ENCODE measurements around the gene SOX5. TPM values are rescaled to one million over a fixed set of nuclear protein-coding genes. Genes with fewer than 3 reads are reported as not detected.

SOX5 gene
- total and polyA plus RNA-seq, 5 donors, result 1.9 to 14.3 (median 10.0) TPM

DNA sequence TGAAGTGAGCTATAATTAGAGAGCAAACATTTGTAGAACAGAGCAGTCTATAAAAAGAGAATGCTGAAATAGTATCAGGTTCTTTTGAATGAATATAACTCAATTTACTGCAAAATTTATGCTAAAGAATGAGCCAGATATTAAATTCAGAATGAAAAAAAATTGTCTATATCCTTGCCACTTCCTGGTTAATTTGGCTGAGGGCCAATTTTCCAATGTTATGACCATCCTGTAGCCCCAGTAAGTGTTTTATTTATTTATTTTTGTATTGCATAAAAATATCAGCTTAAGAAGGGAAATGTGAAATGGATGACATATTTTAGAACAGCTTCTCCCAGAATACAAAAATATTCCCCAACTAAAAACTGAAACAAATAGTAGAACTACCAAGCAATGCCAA lies 263.4 kb downstream of the SOX5 start:
- no peak overlapping the region for H3K4me3 ChIP-seq (ENCODE audit: low read length)
- no peak for DNase-seq
- H3K27me3 ChIP-seq (ENCODE audit: control insufficient read depth, insufficient read depth), result no peaks in the 10 kb centered on the region
- ATAC-seq, result no peak
- no peak overlapping the region for H3K27ac ChIP-seq (ENCODE audit: low read length)
- intact Hi-C loops (cut with DNase I), result no loop called here
- H3K4me1 ChIP-seq (ENCODE audit: control insufficient read depth, insufficient read depth, low read length), result no peaks in the 10 kb centered on the region
- no peaks in the 10 kb centered on the region for H3K9me3 ChIP-seq (ENCODE audit: control insufficient read depth, low read length)

DNA sequence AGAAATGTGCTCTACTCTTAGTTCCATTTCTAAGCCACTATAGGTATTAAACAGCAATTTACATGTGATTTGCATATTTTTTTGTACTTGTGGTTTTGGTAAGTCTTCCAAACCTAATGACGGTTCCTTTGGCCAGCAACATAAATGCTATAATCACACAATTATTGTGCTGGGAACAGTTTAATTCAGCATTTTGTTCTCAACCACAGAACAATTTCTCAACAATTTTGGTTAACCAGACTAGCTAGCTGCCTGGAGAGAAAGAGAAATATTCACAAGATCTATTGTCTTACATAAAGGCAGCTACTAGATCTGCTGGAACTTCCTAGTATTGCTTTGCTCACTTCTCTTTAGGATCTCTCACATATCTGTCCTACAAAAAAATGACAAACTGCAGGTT lies 265.3 kb downstream of the SOX5 start:
- Histone ChIP-seq H3K9me3 (ENCODE audit: control insufficient read depth, low read length) (no peaks in the 10 kb centered on the region), H3K4me3 (ENCODE audit: low read length) (no peak overlapping the region), H3K27me3 (ENCODE audit: control insufficient read depth, insufficient read depth) (no peaks in the 10 kb centered on the region), H3K27ac (ENCODE audit: low read length) (no peak overlapping the region), H3K4me1 (ENCODE audit: control insufficient read depth, insufficient read depth, low read length) (no peaks in the 10 kb centered on the region)
- 75% methylated on average over 1 of the region's 1 CpG for WGBS
- ATAC-seq (no peak), DNase-seq (no peak)
- intact Hi-C loops (cut with DNase I), result no loop called here

DNA sequence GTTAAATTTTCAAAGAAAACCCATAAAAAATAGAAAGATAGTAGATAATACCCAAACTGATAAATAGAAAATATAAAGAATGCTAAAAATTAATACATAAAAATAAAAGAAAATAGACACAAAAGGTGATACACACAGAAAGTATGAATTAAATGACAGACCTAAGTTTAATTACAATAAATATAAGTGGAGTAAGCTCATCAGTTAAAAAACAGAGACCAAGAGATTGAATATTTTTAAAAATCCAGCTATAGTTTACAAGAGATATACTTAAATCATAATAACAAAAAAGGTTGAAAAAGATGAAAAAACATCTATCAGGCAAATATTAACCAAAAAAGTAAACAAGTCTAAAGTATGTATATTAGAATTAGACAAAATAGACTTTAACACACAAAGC lies 268.2 kb downstream of the SOX5 start:
- DNase-seq, result no peak
- H3K27ac ChIP-seq (ENCODE audit: low read length), result no peak overlapping the region
- intact Hi-C loops (cut with DNase I), result no loop called here
- H3K4me1 ChIP-seq (ENCODE audit: control insufficient read depth, insufficient read depth, low read length), result no peaks in the 10 kb centered on the region
- no peak overlapping the region for H3K4me3 ChIP-seq (ENCODE audit: low read length)
- H3K27me3 ChIP-seq (ENCODE audit: control insufficient read depth, insufficient read depth), result no peaks in the 10 kb centered on the region
- no peaks in the 10 kb centered on the region for H3K9me3 ChIP-seq (ENCODE audit: control insufficient read depth, low read length)
- no peak for ATAC-seq

DNA sequence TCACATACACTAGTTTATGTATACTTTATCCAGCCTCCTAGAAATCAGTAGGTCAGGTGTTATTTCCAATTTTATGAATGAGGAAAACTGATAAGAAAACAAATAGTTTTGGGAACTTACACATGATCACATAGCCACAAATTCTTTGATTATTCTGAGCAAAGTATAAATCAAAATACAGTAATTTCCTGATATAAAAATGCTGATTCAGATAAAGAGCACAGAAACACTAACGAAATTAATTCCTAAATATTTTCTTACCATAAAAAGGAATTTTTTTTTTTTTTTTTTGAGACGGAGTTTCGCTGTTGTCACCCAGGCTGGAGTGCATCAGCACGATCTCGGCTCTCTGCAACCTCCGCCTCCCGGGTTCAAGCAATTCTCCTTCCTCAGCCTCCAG lies 275.4 kb downstream of the SOX5 start:
- Histone ChIP-seq H3K27ac (ENCODE audit: low read length) (no peak overlapping the region), H3K4me1 (ENCODE audit: control insufficient read depth, insufficient read depth, low read length) (no peaks in the 10 kb centered on the region), H3K9me3 (ENCODE audit: control insufficient read depth, low read length) (no peaks in the 10 kb centered on the region), H3K27me3 (ENCODE audit: control insufficient read depth, insufficient read depth) (no peaks in the 10 kb centered on the region), H3K4me3 (ENCODE audit: low read length) (no peak overlapping the region)
- intact Hi-C loops (cut with DNase I), result no loop called here
- ATAC-seq, result no peak
- DNase-seq, result peak in 1 of 3 donors; percentile 14
- 92% methylated on average over 7 of the region's 7 CpGs for WGBS

DNA sequence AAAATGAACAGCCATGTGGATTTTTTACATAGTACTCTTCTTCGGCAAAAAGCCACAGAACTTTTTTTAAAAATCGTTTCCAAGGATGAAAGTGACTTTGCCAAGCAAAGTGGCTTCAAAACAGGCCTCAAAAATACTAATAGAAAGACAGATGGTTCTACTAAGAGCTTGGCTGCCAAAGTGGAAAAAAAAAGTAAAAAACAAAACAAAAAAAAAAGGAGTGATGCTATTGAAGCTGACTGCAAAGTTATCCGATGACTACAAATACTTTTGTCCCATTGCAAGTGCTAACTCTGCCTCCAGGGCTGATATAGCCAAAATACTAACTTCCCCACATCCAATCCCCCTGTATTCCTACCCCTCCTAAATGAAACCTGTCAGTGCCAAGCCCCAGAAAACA lies 277.6 kb downstream of the SOX5 start:
- H3K9me3 ChIP-seq (ENCODE audit: control insufficient read depth, low read length), result no peaks in the 10 kb centered on the region
- H3K4me1 ChIP-seq (ENCODE audit: control insufficient read depth, insufficient read depth, low read length), result no peaks in the 10 kb centered on the region
- peak in 1 of 2 donors; percentile 24 for ATAC-seq
- DNase-seq, result no peak
- no peak overlapping the region for H3K27ac ChIP-seq (ENCODE audit: low read length)
- 56% methylated on average over 3 of the region's 3 CpGs for WGBS
- intact Hi-C loops (cut with DNase I), result no loop called here
- no peak overlapping the region for H3K4me3 ChIP-seq (ENCODE audit: low read length)
- no peaks in the 10 kb centered on the region for H3K27me3 ChIP-seq (ENCODE audit: control insufficient read depth, insufficient read depth)

DNA sequence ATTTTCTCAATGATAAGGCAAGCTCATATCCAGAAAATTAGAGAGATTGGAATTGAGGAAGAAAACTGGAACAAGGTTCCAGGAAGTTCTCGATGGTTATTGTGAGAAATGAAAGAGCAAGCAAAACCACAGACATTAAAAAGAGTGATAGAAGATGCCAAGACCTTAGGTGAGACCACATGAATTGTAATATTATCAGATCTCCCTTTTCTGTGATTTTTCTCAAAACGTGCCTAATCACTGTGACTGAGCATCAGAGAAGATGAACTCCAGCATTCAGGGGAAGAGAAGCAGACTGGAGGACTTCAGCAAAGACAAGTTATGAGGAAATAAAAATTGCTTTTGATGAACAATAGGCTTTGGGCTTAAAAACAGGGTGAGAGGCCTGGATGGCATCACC lies 278.8 kb downstream of the SOX5 start:
- Histone ChIP-seq H3K9me3 (ENCODE audit: control insufficient read depth, low read length) (no peaks in the 10 kb centered on the region), H3K4me3 (ENCODE audit: low read length) (no peak overlapping the region), H3K27me3 (ENCODE audit: control insufficient read depth, insufficient read depth) (no peaks in the 10 kb centered on the region), H3K4me1 (ENCODE audit: control insufficient read depth, insufficient read depth, low read length) (no peaks in the 10 kb centered on the region), H3K27ac (ENCODE audit: low read length) (no peak overlapping the region)
- ATAC-seq (no peak), DNase-seq (no peak)
- 79% methylated on average over 2 of the region's 2 CpGs for WGBS
- intact Hi-C loops (cut with DNase I), result no loop called here

DNA sequence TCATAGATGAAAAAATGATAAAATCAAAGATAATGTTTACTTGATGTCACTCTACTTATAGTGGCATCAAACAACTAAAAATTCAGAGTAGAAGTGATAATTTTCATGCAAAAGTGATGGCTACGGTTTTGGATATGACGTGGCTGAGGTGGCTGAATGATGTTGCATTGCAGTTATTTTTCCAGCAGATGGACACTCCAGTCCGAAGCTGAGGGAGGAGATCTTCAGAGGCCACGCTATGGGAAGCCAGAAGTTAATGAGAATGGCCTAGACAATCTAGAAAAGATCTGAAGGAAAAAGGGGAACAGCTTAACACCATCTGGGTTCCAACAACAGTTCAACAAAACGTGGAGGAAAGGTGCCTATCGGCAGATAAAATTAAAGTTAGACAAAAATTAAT lies 279.8 kb downstream of the SOX5 start:
- no peaks in the 10 kb centered on the region for H3K4me1 ChIP-seq (ENCODE audit: control insufficient read depth, insufficient read depth, low read length)
- WGBS, result 78% methylated on average over 6 of the region's 6 CpGs
- no peaks in the 10 kb centered on the region for H3K9me3 ChIP-seq (ENCODE audit: control insufficient read depth, low read length)
- H3K4me3 ChIP-seq (ENCODE audit: low read length), result no peak overlapping the region
- no peak for ATAC-seq
- H3K27me3 ChIP-seq (ENCODE audit: control insufficient read depth, insufficient read depth), result no peaks in the 10 kb centered on the region
- DNase-seq, result no peak
- H3K27ac ChIP-seq (ENCODE audit: low read length), result no peak overlapping the region
- intact Hi-C loops (cut with DNase I), result no loop called here

DNA sequence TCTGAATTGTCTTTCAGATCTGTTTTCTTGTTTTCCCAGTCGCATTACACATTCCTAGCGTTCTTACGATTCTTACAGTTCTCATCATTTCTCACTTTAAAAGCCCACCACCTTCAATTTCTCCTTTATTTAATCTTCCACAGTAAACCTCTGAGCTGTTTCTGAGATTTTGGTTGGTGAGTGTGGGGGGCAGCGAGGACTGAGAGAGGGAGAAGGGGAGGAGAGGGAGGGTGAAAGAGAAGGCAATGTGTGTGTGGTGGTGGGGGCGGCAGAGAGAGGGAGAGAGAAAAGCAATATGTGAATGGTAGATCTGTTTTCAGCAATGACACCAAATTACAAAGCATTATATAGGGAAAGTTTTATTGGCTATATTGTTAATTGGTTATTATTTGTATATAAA lies 282.6 kb downstream of the SOX5 start:
- H3K4me3 ChIP-seq (ENCODE audit: low read length), result no peak overlapping the region
- intact Hi-C loops (cut with DNase I), result no loop called here
- ATAC-seq, result no peak

DNA sequence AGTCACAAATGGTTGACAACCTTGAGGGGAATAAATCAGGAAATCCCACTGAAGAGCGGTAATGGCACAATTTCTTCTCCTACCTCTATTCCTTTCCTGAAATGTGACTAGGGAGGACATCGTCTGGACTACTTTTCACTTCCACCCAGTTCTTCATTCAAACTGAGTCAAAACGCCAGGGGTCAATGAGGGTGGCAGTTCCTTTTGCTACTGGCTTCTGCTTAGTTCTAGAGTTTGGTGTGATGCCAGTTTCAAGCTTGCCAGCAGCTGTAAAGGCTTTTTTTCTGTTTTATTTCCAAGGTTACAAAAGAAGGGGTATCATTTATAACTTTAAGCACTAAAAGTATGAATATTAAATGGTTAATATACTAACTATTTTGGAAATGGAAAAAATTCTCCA lies 286.5 kb downstream of the SOX5 start:
- WGBS, result 67% methylated on average over 3 of the region's 3 CpGs
- H3K9me3 ChIP-seq (ENCODE audit: control insufficient read depth, low read length), result no peaks in the 10 kb centered on the region
- DNase-seq (no peak), ATAC-seq (no peak)
- H3K4me3 ChIP-seq (ENCODE audit: low read length), result no peak overlapping the region
- no peaks in the 10 kb centered on the region for H3K4me1 ChIP-seq (ENCODE audit: control insufficient read depth, insufficient read depth, low read length)
- no peak overlapping the region for H3K27ac ChIP-seq (ENCODE audit: low read length)
- intact Hi-C loops (cut with DNase I), result no loop called here
- no peaks in the 10 kb centered on the region for H3K27me3 ChIP-seq (ENCODE audit: control insufficient read depth, insufficient read depth)

More for the DNA sequence above, 282.6 kb downstream of the SOX5 start:
- no peak for DNase-seq
- Histone ChIP-seq H3K27ac (ENCODE audit: low read length) (no peak overlapping the region), H3K9me3 (ENCODE audit: control insufficient read depth, low read length) (no peaks in the 10 kb centered on the region), H3K4me1 (ENCODE audit: control insufficient read depth, insufficient read depth, low read length) (no peaks in the 10 kb centered on the region), H3K27me3 (ENCODE audit: control insufficient read depth, insufficient read depth) (no peaks in the 10 kb centered on the region)
- 72% methylated on average over 5 of the region's 5 CpGs for WGBS

DNA sequence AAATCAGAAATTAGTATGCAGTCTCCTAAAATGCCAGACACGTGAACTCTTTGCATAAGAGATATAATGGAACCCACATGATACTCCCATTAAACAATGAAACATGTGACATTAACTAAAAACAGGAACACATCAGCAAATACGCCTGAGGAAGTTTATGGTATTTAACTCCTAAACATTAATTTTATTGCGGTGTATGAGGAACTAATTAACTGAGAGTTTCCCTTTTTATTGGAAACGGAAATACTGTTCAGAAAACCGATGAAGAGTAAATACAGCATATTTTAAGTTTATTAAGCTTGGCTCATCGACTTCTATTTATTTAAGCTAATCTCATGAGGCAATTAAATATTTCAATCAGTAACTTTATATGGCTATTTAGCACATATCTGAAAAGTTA lies 290.3 kb downstream of the SOX5 start:
- DNase-seq, result no peak
- ATAC-seq, result no peak
- Histone ChIP-seq H3K4me3 (ENCODE audit: low read length) (no peak overlapping the region), H3K4me1 (ENCODE audit: control insufficient read depth, insufficient read depth, low read length) (no peaks in the 10 kb centered on the region), H3K27ac (ENCODE audit: low read length) (no peak overlapping the region), H3K27me3 (ENCODE audit: control insufficient read depth, insufficient read depth) (no peaks in the 10 kb centered on the region), H3K9me3 (ENCODE audit: control insufficient read depth, low read length) (no peaks in the 10 kb centered on the region)
- intact Hi-C loops (cut with DNase I), result no loop called here
- WGBS, result 90% methylated on average over 6 of the region's 6 CpGs

DNA sequence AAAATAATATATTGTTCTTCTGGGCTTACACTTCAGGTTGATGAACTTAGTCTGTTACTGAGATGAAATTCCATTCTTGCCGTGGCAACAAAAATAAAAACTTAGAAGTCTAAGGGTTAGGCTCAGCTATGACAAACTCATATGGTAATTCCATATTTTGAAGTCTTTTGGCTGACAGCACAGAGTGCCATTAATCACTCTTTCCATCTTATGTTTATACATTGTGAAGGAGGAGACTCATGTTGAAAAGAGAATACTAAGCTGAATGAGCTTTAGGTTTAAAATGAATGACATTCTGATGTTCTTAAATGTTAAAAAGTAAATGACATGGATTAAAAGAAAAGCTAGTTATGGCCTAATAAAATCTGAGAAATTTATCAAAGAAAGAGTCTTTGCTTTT lies 291.9 kb downstream of the SOX5 start:
- DNase-seq, result no peak
- Histone ChIP-seq H3K9me3 (ENCODE audit: control insufficient read depth, low read length) (no peaks in the 10 kb centered on the region), H3K4me3 (ENCODE audit: low read length) (no peak overlapping the region), H3K27ac (ENCODE audit: low read length) (no peak overlapping the region), H3K4me1 (ENCODE audit: control insufficient read depth, insufficient read depth, low read length) (no peaks in the 10 kb centered on the region), H3K27me3 (ENCODE audit: control insufficient read depth, insufficient read depth) (no peaks in the 10 kb centered on the region)
- WGBS, result 75% methylated on average over 1 of the region's 1 CpG
- no peak for ATAC-seq
- intact Hi-C loops (cut with DNase I), result no loop called here

DNA sequence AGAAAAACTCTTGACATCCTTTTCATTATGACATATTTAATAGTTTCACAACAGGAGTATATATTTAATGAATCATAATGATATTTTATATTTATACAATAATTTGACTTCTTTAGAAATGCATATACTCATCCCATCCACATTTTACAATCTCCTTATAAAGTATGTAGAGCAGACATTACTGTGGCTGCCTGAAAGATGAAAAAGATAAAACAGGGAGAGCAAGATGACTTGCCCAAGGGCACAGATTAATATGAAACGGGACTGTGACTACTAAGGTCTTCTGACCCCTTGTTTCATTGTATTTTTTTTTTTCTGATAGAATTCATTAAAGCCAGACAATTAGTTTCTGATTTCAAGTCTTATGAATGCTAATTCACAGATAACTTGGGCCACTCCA lies 293.6 kb downstream of the SOX5 start:
- H3K4me1 ChIP-seq (ENCODE audit: control insufficient read depth, insufficient read depth, low read length), result no peaks in the 10 kb centered on the region
- ATAC-seq, result no peak
- intact Hi-C loops (cut with DNase I), result no loop called here
- no peaks in the 10 kb centered on the region for H3K27me3 ChIP-seq (ENCODE audit: control insufficient read depth, insufficient read depth)
- no peaks in the 10 kb centered on the region for H3K9me3 ChIP-seq (ENCODE audit: control insufficient read depth, low read length)
- no peak overlapping the region for H3K4me3 ChIP-seq (ENCODE audit: low read length)
- DNase-seq, result no peak
- WGBS, result 68% methylated on average over 1 of the region's 1 CpG
- H3K27ac ChIP-seq (ENCODE audit: low read length), result no peak overlapping the region

Measured in right cardiac atrium (tissue), 5 donors.